ENCODE results near the gene HYAL4. TPM values are rescaled to one million over a fixed set of nuclear protein-coding genes. Genes with fewer than 3 reads are reported as not detected.
"Not testable (repeated sequence)": the region's sequence is repeated elsewhere in the genome, so short reads cannot be mapped to it uniquely, and the experiment has no call there.

Gene HYAL4
- polyA plus RNA-seq, 4 donors: 0.05 to 0.23 (median 0.19) TPM; not detected in 1

- DNase-seq (ENCODE audit: low read depth in 4 of 4, low spot score in 3 of 4): not testable (repeated sequence)
These were observed 49.8 kb downstream of the HYAL4 start for GRCh38 chr7:123894753-123895152.

- DNase-seq (ENCODE audit: low read depth in 4 of 4, low spot score in 3 of 4): no peak
These were observed 56.1 kb downstream of the HYAL4 start for GRCh38 chr7:123901101-123901500.

GRCh38 chr7:123905714-123906113 is 60.7 kb downstream of the HYAL4 start:
- no peak for DNase-seq (ENCODE audit: low read depth in 4 of 4, low spot score in 3 of 4)

GRCh38 chr7:123916240-123916724 is 71.3 kb downstream of the HYAL4 start:
- DNase-seq (ENCODE audit: low read depth in 4 of 4, low spot score in 3 of 4): peak; percentile 12 to 22 (median 14)

GRCh38 chr7:123917878-123918277 is 72.9 kb downstream of the HYAL4 start:
- DNase-seq (ENCODE audit: low read depth in 4 of 4, low spot score in 3 of 4): no peak

- no peak for DNase-seq (ENCODE audit: low read depth in 4 of 4, low spot score in 3 of 4)
These were observed 73.3 kb downstream of the HYAL4 start for GRCh38 chr7:123918309-123918708.

- no peak for DNase-seq (ENCODE audit: low read depth in 4 of 4, low spot score in 3 of 4)
These were observed 78.6 kb downstream of the HYAL4 start for GRCh38 chr7:123923599-123923998.

GRCh38 chr7:123924941-123925340 is 80.0 kb downstream of the HYAL4 start, which contains the start of gene SPAM1:
Gene SPAM1 (plus strand): TSS chr7:123925241. CDS start chr7:123953571, 28,330 bp downstream.
- no peak for DNase-seq (ENCODE audit: low read depth in 4 of 4, low spot score in 3 of 4)

Other genes starting within 250 kb of the HYAL4 start
- 1 to 10 TPM; 1.4 to 2.8 (median 1.6) TPM for gene ASB15, start 243.3 kb upstream of the HYAL4 start, polyA plus RNA-seq (ENCODE audit: insufficient read length in 4 of 4)
- gene LMOD2, start 189.3 kb upstream of the HYAL4 start, polyA plus RNA-seq (ENCODE audit: insufficient read length in 4 of 4): under 1 TPM in 2 of 4 donors, not detected in 2; 0.03 to 0.21 TPM
- gene WASL, start 96.2 kb upstream of the HYAL4 start, polyA plus RNA-seq (ENCODE audit: insufficient read length in 4 of 4): 100 to 1,000 TPM in 1 of 4 donors, 10 to 100 TPM in 3; 75.9 to 105 (median 95.7) TPM
- not detected for gene SPAM1, start 80.1 kb downstream of the HYAL4 start, polyA plus RNA-seq (ENCODE audit: insufficient read length in 4 of 4)
- under 1 TPM; 0.16 to 0.21 (median 0.18) TPM for gene TMEM229A, start 187.9 kb downstream of the HYAL4 start, polyA plus RNA-seq (ENCODE audit: insufficient read length in 4 of 4)

Data from right renal pelvis (tissue), 4 donors.